NCI-H146 treated with DMSO at 0.1 percent for 48 hours (cell line): ENCODE results near the gene QKI.
A peak's percentile ranks its signal among the peaks of the same experiment; 100 is the strongest.

ENCODE experiments used
- DNase-seq: peaks from one replicate; lab custom pipeline; 2025; ENCODE audit not compliant: unreplicated experiment; lab: John Stamatoyannopoulos, UW

The QKI gene

DNA sequence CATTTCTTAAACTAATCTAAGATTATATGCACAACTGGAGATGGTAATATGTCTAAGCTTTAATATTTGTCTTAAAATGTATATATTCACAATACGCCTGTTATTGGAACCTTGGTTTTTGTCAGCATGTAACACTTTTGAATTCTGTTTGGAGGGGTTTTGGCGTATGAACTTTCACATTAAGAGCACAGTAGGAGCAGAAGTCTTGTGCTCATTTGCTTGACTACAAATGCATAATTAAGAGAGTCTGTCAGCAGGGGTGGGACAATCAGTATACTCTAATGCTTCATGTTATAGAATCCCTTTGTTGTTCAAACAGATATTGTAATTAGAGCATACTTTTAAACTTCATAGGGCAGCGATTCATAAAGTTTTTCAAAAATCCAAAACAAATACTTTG lies 112.8 kb downstream of the QKI start:
- no peak for DNase-seq

DNA sequence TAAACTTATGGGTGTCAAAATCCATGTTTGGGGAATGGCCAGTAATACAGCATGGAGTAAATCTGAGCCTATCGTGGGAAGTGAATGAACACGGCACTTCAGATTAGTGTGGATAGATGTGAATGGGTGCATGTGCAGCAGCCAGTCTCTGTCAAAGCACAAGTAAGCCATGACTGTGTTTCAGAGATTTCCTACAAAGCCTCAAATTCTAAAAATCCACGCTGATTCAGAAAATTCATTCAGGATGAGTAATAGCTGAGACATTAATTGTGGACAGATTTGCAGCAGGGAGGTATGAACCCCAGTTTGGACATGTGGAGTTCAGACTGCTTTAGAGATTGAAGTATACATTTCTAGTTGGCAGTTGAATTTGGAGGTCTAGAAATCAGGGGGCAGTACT lies 115.1 kb downstream of the QKI start:
- no peak for DNase-seq

- no peak for DNase-seq
Observed at GRCh38 chr6:163530406-163530805, 115.9 kb downstream of the QKI start.

DNA sequence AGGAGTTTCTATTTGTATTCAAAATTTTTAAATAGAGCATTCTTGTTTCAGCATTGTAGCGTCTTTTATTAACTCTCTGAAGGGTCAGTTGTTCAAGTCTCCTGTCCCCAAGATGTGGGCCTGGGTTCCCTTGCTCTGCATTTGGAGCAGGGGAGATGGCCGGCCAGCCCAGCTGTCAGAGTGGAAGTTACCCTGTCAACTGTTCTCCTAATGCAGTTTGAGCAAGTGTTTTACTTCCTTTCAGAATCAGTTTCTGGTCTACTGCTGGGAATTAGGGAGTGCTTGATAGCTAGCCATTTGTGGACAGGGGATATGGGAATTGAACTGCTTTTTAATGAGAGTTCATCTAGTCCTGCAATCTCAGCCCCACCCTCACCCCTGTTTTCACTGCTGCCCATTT lies 116.6 kb downstream of the QKI start:
- no peak for DNase-seq

DNA sequence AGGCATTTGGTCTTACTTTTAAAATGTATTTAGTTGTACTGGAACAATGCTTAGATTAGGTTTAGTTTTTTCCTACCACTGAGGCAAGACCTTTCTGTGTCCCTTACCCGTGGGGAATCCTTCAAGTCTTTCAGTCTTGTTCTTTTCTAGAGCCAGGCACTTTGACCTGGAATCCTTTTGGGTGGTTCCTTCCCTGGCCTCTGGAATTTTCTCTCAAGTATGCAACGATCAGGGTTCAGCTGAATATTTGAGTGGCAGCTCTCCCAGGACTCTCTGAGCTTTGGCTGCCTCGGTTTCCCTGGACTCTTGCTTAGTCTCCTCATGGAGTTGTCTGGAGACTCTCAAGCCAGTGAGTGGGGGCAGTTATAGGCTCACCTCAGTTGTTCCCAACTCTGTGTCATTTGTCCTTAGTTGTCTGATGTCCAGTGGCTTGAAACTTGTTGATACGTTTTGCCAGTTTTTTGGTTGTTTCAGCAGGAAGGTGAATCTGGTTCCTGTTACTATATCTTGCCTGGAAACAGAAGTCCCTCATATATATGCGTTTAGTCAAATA lies 118.1 kb downstream of the QKI start:
- no peak for DNase-seq

DNA sequence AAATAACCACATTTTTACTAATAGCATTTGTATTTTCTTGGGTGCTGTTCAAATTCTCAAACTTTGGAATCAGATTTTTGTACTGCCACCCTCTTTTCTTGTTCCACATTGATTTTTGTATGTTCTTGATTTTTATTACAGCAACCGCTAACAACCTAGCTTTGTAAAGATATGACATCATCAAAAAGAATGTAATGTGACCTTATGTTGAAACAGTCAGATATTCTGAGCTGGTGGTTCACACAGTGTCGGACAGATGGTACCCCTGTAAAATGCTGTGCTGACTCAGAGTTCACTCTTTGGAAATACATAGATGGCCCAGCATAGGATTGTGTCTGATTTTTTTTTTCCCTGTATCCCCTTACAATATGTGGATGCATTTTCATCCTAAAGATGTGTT lies 118.9 kb downstream of the QKI start:
- no peak for DNase-seq

DNA sequence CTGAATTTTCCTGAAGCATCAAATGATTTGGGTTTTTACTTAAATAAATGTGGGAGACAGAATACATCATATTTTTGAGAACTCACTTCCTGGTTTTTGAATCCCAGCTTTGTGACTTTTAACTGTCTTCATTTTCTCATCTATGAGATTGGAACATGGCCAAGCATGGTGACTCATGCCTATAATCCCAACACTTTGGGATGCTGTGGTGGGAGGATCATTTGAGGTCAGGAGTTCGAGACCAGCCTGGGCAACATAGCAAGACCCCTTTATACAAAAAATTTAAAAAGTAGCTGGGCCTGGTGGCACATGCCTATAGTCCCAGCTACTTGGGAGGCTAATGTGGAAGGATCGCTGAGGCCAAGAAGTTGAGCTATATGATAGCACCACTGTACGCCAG lies 122.3 kb downstream of the QKI start:
- DNase-seq: no peak

DNA sequence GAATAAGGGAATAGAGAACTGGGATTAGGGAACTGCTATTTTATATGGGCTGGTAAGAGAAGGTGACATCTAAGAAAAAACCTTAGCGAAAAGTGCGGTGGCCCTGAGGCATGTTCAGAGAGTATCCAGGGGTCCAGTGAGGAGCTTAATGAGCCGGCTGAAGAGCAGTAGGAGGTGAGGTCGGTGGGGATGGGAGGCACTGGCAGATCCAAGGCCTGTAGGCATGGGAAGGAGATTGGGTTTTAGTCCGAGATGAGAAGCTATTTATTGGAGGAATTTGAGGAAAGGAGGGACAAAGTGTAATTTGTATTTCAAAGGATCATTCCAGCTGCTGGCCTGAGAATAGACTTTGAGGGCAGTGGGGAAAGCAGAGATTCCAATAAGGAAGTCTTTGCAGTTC lies 123.8 kb downstream of the QKI start:
- no peak for DNase-seq

- no peak for DNase-seq
Observed at GRCh38 chr6:163539101-163539762, 124.7 kb downstream of the QKI start.

- peak; percentile 73 for DNase-seq
Observed at GRCh38 chr6:163543321-163543720, 128.8 kb downstream of the QKI start.

DNA sequence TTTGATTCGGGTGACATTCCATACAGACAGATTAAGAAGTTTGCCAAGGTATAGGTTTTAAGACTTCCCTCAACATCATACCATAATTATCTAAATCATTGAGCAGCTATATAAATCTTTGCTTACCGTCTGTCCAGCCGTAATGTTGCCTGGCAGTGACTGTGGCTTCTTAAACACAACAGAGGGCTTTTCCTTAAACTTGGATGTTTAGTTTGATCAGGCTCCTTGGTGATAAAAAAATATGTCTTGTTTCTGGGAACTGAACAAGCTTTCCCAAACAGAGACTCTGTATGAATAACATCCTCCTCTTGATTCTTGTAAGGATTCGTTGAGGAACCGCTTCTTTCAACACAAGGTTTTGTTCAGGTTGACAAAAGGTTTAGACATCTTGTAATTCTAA lies 130.9 kb downstream of the QKI start:
- DNase-seq: no peak

- no peak for DNase-seq
Observed at GRCh38 chr6:163547287-163547686, 132.8 kb downstream of the QKI start.

- DNase-seq: no peak
Observed at GRCh38 chr6:163548624-163549023, 134.1 kb downstream of the QKI start.

DNA sequence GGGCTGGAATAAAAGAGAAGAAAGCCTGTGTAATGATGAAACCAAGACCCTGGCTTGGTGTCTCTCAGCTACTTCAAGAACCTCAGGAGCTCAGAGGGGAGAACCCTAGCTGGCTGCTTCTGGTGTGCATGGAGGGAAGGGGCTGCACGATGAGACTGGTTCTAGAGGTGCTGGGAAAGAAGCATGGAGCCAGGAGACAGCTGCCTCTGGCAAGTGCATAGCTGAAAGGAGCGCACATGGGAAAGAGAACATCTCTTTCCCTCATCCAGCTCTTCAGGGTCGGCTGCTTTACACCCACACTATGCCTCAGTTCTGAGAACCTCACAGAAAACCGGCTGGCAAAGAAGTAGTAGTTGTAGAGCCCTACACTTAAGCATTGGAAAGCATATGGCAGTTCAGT lies 139.5 kb downstream of the QKI start:
- no peak for DNase-seq

GRCh38 chr6:163554663-163555062 lies 140.1 kb downstream of the QKI start:
- DNase-seq: peak; percentile 60

DNA sequence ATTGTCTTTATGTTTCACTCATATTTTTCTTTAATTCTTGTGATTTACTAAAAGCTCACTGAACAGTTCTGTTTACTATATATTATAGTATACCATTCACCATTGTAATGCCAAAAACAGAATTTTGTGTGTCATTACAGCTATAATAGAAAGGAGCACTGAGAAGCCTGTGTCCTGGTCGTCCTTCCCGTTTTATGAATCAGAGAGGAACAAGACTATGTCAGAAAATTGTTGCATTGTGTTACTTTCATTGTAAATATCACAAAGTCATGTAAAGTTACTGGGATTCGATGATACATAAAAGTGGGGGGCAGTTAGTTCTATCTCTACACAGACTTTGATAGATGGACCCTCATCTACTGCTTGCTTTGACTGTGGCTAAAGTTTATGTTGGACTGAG lies 145.1 kb downstream of the QKI start:
- no peak for DNase-seq

- no peak for DNase-seq
Observed at GRCh38 chr6:163563318-163563717, 148.8 kb downstream of the QKI start.

DNA sequence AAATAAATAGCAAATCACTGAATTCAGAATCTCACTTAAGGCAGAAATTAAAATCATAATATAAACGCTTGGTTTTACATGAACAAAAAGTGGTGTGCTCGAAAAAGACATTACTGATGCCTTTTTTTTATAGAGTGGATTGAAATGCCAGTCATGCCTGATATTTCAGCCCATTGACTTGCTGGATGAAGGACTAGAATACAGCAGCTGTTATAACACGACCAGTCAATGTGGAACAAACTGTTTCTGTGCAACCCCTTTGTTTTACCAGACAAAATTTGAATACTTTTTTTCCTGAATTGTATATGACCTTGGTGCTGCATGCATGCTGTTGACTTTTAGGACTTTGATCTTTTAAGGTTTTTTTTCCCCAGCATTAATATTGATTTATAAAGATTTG lies 150.0 kb downstream of the QKI start:
- no peak for DNase-seq

DNA sequence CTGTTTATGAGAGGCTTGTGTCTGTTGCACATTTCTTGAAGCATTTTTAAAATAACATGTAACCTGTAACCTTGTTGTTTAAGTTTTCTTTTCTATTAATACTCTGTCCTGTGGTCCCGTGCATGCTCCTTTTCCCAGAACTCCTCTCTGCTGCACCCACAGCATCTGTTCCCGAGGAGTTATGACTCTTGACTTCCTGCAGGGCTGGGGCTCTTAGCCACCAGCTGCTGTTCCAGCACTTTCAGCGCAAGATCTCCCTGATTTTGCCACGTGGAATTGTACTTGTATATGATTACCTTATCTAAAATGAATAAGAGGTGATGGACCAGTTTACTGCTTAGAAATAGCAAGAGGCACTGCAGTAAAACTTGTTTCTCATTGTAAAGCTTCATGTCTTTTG lies 150.6 kb downstream of the QKI start:
- DNase-seq: no peak

DNA sequence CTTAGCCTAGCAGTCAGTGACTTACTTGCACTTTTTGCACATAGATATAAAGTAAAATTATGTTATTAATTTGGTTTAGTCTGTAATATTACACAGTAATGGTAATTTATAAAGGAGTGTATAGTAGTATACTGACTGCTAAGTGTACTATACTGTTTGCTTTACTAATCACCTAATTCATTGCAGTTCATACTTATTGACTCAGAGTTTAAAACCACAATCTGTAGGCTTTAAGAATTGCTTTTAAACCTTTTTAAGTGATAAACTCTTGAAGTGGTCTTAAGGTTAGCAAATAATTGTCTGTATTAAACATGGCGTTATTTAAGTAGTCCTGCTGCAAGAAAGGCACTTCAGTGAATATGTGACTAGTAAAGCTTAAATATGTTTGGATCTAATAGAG lies 151.5 kb downstream of the QKI start:
- DNase-seq: no peak

DNA sequence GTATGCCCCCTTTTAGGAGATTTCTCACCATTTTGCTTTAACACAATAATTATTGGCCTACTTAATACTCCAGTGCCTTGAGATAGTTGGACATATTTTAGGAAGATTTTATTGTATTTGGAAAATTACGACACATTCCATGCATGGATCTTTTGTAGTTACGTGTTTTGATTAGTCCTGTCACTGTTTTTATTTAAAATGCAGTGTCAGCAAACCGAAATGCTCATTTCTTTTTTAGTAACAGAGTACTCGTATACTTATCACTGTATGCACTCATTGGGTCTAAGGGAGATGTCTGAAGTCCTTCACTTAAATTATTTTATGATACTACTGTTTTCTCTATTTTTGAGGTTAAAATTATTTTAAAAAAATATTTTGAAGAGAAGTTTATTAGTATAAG lies 153.8 kb downstream of the QKI start:
- DNase-seq: no peak

GRCh38 chr6:163570579-163571231 lies 156.2 kb downstream of the QKI start:
- DNase-seq: no peak

DNA sequence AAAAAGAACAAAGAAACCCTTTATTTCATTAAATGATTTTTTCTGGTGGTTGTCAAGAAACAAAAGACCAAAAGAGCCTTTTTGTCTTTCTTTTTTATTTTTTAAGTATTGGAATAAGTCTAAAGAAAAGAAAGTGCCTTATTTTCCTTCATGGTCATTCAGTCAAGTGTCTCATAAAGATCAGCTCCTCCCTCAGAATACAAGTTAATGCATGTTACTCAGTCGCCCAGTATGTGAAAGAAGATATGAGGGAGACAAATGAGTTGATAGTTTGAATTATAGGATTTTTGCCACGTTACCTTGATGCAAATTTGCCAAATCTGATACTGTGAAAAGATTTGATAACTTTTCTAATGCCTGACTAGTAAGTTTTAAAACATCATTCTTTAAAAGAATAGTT lies 157.2 kb downstream of the QKI start:
- no peak for DNase-seq
